DMS153 treated with DMSO at 0.1 percent for 48 hours (cell line): Measurements from ENCODE around the gene SUMO2.
"Not testable (repeated sequence)": the region's sequence is repeated elsewhere in the genome, so short reads cannot be mapped to it uniquely, and the experiment has no call there.

ENCODE experiments used
- DNase-seq: peaks from one replicate; lab custom pipeline; 2025; ENCODE audit not compliant: unreplicated experiment; lab: John Stamatoyannopoulos, UW

Gene SUMO2

DNA sequence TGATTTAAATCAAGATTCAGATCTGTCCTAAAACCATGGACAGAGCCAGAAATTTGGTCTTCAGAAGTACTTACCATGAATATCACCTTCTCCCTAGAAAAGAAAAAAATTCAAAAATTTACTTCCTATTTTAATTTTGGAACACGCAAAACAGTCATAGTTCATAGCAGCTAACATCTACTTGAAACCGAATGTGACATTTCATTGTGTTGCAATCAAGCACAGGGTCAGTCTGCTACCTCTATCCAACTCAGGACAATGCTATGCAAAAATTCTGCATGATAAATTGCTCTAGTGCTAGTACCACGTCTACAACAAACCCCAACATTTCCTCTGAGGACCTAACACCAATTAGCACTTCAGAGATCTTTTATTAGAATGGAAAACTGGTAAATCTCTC lies 36.2 kb downstream of the SUMO2 start:
- no peak for DNase-seq

DNA sequence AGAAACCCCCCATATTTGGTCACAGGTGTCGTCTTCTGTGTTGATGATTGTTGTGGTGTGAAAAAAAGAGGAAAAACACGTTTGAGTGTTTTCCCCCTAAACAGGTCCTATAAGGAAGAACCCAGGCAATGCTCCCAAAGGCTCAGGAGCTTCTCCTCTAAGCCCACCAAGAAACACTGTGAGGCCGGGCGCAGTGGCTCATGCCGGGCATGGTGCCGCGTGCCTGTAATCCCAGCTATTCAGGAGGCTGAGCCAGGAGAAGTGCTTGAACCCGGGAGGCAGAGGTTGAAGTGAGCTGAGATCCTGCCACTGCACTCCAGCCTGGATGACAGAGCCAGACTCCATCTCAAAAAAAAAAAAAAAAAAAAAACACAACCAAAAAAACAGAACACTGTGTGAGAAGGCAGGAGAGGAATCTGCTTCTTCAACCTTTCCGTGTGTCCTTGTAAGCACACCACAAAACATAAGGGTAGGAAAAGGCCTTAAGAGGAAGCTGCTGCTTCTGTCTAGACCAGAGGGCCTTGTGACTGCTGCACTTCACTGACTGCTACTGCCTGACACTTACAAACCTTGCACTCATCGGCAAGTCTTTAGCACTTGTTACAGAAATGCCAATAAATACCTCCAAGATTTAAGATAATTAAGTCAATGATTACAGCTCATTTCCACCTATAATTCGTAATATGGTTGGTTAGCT lies 37.8 kb downstream of the SUMO2 start:
- no peak for DNase-seq

- DNase-seq: no peak
These were observed 40.4 kb downstream of the SUMO2 start for GRCh38 chr17:75142236-75142971.

DNA sequence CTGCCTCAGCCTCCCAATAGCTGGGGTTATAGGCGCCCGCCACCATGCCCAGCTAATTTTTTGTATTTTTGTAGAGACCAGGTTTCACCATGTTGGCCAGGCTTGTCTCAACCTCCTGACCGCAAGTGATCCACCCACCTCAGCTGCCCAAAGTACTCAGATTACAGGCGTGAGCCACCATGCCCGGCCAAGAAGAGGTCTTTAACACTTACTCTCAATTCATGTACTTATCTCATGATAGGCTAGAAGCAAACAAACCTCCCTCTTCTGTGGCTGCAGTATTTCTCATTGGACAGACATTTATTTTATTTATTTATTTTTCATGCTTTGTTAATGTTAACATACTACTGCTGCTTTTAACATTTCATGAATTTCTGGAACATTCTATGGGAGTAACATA lies 44.2 kb downstream of the SUMO2 start:
- no peak for DNase-seq

DNA sequence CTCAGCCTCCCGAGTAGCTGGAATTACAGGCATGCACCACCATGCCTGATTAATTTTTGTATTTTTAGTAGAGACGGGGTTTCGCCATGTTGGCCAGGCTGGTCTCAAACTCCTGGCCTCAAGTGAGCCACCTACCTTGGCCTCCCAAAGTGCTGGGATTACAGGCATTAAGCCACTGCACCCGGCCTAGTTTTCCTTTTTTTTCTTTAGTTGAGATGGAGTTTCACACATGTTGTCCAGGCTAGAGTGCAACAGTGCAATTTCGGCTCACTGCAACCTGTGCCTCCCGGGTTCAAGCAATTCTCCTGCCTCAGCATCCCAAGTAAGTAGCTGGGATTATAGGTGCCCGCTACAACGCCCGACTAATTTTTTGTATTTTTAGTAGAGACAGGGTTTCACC lies 45.0 kb downstream of the SUMO2 start:
- DNase-seq: not testable (repeated sequence)

DNA sequence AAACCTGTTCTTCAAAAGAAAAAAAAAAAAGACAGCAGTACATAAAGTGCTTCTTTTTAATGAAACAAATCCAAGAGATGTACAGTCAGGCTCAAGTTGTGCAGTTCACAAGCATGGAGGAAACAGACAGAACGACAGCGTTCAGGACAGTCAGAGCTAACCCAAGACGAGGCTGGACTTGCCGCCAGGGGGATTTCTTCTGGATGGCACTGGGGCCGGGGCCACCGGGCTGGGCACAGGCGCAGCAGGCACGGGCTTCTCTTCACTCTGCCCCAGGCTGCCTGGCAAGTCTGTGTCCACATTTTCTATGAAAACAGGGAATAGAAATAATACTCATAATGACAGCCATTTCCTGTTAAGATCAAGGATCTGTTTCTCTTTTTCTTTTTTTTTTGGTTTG lies 46.8 kb downstream of the SUMO2 start:
- DNase-seq: no peak

GRCh38 chr17:75135452-75135851 lies 47.3 kb downstream of the SUMO2 start:
- DNase-seq: no peak

- DNase-seq: not testable (repeated sequence)
These were observed 49.0 kb downstream of the SUMO2 start for GRCh38 chr17:75133607-75134347.

- no peak for DNase-seq
These were observed 49.8 kb downstream of the SUMO2 start for GRCh38 chr17:75133001-75133400.

DNA sequence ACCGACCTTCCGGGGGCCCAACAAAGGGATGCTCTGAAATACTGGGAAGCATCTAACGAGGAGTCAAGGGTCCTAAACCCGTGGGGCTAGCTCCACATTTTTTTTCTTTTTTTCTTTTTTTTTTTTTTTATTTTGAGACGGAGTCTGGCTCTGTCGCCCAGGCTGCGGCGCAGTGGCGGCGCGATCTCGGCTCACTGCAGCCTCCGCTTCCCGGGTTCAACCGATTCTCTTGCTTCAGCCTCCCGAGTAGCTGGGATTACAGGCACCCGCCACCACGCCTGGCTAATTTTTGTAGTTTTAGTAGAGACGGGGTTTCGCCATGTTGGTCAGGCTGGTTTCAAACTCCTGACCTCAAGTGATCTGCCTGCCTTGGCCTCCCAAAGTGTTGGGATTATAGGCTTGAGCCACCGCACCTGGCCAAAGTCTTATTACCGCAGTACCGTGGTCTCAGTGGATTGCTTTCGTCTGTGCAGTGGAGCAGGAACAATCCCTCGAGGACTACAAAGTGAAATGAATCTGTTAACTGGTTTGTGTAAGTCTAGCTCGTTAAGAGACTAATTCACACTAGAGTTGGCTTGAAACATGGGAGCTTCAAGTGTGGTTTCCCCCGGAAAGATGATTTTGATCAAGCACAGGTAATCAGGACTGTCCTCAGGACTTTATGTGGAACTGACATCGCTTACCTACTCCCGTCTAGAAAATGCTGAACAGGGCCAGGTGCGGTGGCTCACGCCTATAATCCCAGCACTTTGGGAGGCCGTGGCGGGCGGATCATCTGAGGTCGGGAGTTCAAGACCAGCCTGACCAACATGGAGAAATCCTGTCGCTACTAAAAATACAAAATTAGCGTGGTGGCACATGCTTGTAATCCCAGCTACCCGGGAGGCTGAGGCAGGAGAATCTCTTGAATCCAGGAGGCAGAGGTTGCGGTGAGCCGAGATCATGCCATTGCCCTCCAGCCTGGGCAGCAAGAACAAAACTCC lies 50.5 kb downstream of the SUMO2 start:
- not testable (repeated sequence) for DNase-seq

DNA sequence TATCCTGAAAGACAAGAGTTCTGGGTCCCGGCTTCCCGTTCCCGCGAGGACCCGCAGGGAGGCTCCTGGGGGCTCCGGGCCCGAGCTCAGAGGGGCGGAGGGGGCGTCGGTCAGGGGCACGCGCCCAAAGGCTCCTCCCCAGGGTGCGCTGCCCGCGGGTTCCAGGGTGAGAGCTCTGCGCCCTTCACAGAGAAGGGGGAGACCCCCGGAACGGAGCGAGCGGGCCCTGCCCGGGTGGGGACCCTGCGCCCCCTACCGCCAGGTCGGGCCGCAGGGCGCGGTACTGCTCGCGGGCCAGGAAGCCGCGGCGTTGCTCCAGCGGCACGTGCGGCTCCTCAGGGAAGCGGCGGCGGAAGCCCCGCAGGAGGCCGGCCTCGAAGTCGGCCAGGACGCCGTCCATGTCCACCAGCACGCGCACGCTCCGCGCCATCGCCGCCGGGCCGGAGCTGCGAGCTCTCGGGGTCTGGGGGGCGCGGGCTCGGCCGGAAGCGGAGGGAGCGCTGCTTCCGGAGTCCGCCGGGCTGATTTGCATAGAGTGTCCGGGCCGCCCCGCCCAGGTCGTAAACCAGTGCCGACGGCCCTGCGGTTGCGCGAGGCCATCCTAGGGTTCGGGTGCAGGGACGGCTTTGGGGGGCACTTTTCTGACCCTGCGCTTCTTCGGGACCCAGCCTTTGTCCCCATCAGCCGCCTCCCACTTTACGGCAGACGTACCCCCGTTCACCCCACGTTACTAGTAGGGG lies 51.3 kb downstream of the SUMO2 start, which contains the start of gene NT5C:
TSS of gene NT5C (minus strand) at position 465 of the 740 bp plus-strand sequence. CDS start at position 430, 35 bp downstream.
- peak; percentile 47 for DNase-seq

DNA sequence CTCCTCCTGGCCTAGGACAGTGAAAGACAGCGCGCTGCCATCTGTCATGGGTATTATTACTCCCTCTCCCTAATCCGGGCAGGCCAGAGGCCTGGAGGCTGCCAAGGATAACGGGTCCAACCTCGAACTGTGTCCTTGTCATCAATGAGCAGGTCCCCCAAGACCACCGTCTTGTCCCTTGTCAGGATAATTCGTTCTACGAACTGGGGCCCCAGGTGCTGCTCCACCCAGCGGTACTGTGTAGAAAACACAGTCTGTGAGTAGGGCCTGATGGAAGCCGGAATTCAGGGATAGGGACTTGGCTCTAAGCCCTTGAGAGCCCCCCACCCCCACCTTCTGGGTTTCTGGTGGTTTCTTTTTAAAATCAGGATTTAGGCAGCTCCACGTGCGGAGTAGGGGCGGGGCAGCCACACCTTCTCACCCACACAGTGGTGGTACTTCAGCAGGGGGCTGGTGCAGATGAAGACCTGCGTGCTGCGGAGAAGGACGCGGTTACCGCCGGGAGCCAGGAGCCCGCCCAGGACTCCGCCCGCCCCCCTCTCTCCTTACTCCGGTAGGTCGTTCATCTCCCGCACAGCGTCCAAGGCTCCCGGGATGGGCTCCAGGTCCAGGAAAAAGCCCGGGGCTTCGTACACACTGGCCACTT lies 52.0 kb downstream of the SUMO2 start:
- DNase-seq: no peak

- DNase-seq: no peak
These were observed 52.6 kb downstream of the SUMO2 start for GRCh38 chr17:75130059-75130631.

DNA sequence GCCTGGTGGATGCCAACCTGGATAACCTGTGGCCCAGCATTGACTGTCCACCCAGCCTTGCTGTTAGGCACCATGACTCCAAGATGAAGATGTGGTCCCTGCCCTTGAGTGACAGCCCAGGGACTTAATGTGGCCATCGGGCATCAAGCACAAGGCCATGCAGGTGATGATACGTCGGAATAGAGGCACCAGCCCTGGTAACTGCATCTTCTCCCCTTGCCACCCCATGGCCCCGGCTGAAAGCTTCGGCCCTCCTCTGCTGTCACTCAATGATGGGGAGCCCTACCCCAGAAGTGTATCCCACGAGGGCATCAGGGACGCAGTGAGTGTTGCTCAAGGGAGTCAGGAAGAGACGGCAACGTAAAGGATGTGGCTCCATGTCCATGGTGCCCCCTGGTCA lies 53.2 kb downstream of the SUMO2 start:
- no peak for DNase-seq

DNA sequence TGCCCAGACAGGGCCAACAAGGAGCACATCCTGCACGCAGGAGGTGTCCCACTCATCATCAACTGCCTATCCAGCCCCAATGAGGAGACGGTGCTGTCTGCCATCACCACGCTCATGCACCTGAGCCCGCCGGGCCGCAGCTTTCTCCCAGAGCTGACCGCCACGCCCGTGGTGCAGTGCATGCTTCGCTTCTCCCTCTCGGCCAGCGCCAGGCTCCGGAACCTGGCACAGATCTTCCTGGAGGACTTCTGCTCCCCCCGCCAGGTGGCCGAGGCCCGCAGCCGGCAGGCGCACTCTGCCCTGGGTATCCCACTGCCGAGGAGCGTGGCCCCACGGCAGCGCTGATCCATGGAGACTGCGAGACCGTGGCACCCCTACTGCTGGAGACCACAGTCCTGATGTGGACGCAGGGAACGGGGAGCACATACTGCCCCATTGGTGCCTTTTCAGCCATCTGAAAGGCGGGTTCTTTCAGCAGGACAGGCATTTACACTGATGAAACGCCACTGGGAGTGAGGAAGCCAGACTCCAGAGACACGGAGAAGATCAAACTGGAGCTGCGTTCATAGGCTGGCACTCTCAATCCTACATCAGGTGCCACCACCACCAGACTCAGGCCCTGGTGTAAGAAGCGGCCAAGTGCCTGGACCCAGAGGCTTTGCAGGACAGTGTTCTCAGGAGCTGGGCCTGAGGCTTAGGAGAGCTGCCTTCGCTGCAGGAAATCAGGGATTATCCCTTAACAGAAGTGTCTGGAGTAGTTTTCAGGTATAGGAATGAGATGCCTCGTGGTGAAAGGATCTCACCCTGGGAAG lies 53.9 kb downstream of the SUMO2 start:
- DNase-seq: no peak

GRCh38 chr17:75127936-75128335 lies 54.8 kb downstream of the SUMO2 start:
- not testable (repeated sequence) for DNase-seq

- DNase-seq: no peak
These were observed 55.8 kb downstream of the SUMO2 start for GRCh38 chr17:75126954-75127353.

GRCh38 chr17:75125984-75126383 lies 56.8 kb downstream of the SUMO2 start:
- no peak for DNase-seq
